Activated CD8-positive, alpha-beta T cell treated with anti-CD3 and anti-CD28 coated beads for 36 hours (primary cell): ENCODE measurements around the gene BRAF. TPM values are rescaled to one million over a fixed set of nuclear protein-coding genes. Genes with fewer than 3 reads are reported as not detected.
A peak's percentile ranks its signal among the peaks of the same experiment; 100 is the strongest.
"Not testable (repeated sequence)": the region's sequence is repeated elsewhere in the genome, so short reads cannot be mapped to it uniquely, and the experiment has no call there.

Experiments
- ATAC-seq: fragments of 200-7000 bp; cut with Tn5 transposase; one replicate; pipeline ENCODE4 v1.10.0; 2021; ENCODE audit warnings: mild to moderate bottlenecking, moderate library complexity
- CTCF ChIA-PET: fragments of 350-600 bp; sonication (Branson Sonifier 250); formaldehyde crosslinking; loops from one replicate; lab custom pipeline; 2021; ENCODE audit warnings: antibody characterized with exemption; lab: Charles Lee
- POLR2A ChIA-PET: fragments of 350-600 bp; sonication (Branson Sonifier 250); formaldehyde crosslinking; loops from one replicate; lab custom pipeline; 2021; ENCODE audit warnings: antibody characterized with exemption; lab: Charles Lee
- DNase-seq: peaks from one replicate; pipeline ENCODE4 v3.0.0-alpha.2; 2020
- H3K27ac Mint-ChIP-seq: one replicate; pipeline ENCODE4 v1.8.0; 2021; ENCODE audit warnings: mild to moderate bottlenecking, mixed read lengths
- H3K27me3 Mint-ChIP-seq: one replicate; pipeline ENCODE4 v1.8.0; 2021; ENCODE audit warnings: mixed read lengths
- H3K36me3 Mint-ChIP-seq: one replicate; pipeline ENCODE4 v1.8.0; 2021; ENCODE audit warnings: low read depth, mixed read lengths
- H3K4me1 Mint-ChIP-seq: one replicate; pipeline ENCODE4 v1.8.0; 2021; ENCODE audit warnings: low read depth, mixed read lengths
- H3K4me3 Mint-ChIP-seq: one replicate; pipeline ENCODE4 v1.8.0; 2021; ENCODE audit warnings: mild to moderate bottlenecking, moderate library complexity, mixed read lengths
- H3K9me3 Mint-ChIP-seq: one replicate; pipeline ENCODE4 v1.8.0; 2021; ENCODE audit warnings: mixed read lengths
- intact Hi-C: fragments of 100-400 bp; cut with micrococcal nuclease; formaldehyde crosslinking; loops from one replicate; pipeline ENCODE4 v1.10.0; 2022
- total RNA-seq, 2 experiments: library from RNA; stranded (reverse); gene quantifications; one replicate each; pipeline ENCODE4 v1.2.3, GENCODE V29; 2021
- TF ChIP-seq, protein P1 (sequence below): fragments of 200-600 bp; IDR thresholded peaks from one replicate; pipeline ENCODE4 v1.8.0; 2022; ENCODE audit warnings: antibody characterized with exemption, mild to moderate bottlenecking

BRAF gene
- total RNA-seq, 2 experiments from 2014 or later: 30.0 to 30.6 TPM

DNA sequence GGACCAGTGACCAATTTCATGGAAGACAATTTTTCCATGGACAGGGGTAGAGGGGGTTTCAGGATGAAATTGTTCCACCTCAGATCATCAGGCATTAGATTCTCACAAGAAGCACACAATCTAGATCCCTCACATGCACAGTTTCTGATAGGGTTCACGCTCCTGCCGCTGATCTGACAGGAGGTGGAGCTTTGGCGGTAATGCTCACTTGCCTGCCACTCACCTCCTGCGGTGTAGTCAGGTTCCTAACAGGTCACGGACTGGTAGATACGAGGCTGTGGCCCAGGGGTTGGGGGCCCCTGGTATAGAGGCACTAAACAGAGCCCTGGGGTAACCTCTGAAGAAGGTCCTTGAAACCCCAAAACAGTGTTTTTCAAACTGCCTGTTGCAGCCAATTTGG, 6.5 kb downstream of the BRAF start:
- Mint-ChIP-seq H3K4me1 (peaks cover 47% of the 10 kb centered on the region), H3K27me3 (no peaks in the 10 kb centered on the region), H3K4me3 (no peak overlapping the region), H3K9me3 (no peaks in the 10 kb centered on the region), H3K36me3 (peaks cover 9% of the 10 kb centered on the region), H3K27ac (no peak overlapping the region)
- ATAC-seq (no peak), DNase-seq (no peak)
- TF ChIP-seq, protein P1, sequence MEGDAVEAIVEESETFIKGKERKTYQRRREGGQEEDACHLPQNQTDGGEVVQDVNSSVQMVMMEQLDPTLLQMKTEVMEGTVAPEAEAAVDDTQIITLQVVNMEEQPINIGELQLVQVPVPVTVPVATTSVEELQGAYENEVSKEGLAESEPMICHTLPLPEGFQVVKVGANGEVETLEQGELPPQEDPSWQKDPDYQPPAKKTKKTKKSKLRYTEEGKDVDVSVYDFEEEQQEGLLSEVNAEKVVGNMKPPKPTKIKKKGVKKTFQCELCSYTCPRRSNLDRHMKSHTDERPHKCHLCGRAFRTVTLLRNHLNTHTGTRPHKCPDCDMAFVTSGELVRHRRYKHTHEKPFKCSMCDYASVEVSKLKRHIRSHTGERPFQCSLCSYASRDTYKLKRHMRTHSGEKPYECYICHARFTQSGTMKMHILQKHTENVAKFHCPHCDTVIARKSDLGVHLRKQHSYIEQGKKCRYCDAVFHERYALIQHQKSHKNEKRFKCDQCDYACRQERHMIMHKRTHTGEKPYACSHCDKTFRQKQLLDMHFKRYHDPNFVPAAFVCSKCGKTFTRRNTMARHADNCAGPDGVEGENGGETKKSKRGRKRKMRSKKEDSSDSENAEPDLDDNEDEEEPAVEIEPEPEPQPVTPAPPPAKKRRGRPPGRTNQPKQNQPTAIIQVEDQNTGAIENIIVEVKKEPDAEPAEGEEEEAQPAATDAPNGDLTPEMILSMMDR: no peak
- ChIA-PET POLR2A (no interaction called here), CTCF (interaction anchor here (1.0 to 1.5 kb wide), 3 partner anchors 11 to 107 kb away, joined by 3 to 4 read pairs (median 4); no protein-coding TSS in a partner anchor)
- intact Hi-C loops: no loop called here

DNA sequence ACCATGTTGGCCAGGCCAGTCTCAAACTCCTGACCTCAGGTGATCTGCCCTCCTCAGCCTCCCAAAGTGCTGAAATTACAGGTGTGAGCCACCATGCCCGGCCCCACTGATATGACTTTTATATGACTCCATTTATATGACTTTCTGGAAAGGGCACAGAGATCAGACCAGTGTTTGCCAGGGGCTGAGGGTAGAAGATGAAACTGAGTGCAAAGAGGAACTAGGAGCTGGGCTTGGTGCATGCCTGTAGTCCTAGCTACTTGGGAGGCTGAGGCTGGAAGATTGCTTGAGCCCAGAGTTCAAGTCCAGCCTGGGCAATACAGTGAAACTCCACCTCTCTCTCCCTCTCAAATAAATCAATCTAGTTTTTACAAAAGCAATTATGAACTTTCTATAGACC, 7.5 kb downstream of the BRAF start:
- no peak for DNase-seq
- Mint-ChIP-seq H3K36me3 (peaks cover 9% of the 10 kb centered on the region), H3K4me1 (peaks cover 56% of the 10 kb centered on the region), H3K9me3 (no peaks in the 10 kb centered on the region), H3K27ac (no peak overlapping the region), H3K4me3 (no peak overlapping the region), H3K27me3 (no peaks in the 10 kb centered on the region)
- no peak for ATAC-seq
- CTCF ChIA-PET: interaction anchor here (1.0 kb wide), 2 partner anchors 10 to 107 kb away, joined by 4 read pairs; no protein-coding TSS in a partner anchor
- intact Hi-C loops: no loop called here
- POLR2A ChIA-PET: no interaction called here
- TF ChIP-seq, protein P1: no peak

DNA sequence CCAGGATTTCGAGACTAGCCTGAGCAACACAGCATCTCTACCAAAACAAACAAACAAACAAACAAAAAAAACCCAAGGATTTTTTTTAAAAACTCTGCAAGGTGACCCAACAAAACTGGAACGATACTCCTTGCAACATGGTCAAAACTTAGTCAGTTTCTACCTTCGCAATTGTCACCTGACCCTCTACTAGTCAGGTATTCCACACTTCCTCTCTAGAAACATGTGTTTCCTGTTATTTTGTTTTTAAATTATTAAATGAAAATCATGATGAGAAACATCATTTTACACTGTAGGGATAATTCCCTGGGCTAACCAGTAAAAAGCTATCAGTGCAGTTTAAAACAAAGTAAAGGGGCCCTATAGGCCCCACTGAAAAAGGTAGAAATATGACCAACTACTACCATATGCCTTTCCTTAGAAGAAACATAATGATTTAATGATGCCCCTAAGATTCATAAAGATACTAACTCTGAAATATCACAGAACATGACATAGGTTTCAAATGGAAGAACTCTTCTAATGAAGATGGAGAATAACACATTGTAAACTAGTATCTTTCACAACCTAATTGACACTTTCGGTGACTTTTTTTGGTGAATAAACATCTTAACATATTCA, 8.7 kb downstream of the BRAF start:
- peaks cover 63% of the 10 kb centered on the region for H3K4me1 Mint-ChIP-seq

DNA sequence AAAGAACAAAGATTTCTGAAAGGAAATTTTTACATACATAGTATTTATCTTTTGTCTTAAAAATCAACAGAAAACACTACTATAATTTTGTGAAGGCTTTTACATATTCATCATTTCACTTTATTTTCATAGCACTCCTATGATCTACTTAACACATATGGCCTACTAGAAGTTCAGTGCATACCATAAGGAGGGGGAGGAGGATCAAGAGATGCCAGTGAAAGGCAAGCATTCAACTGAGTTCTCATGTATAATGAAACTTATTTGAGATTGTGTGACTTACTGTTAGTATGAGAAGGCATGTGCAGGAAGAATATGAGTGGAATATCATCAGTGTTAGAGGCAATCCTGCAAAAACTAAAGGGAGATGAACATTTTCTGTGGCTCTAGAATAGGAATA, 10.6 kb downstream of the BRAF start:
- POLR2A ChIA-PET: interaction anchor here (0.8 kb wide), 1 partner anchor 9 kb away, joined by 3 read pairs; no protein-coding TSS in a partner anchor
- peaks cover 17% of the 10 kb centered on the region for H3K36me3 Mint-ChIP-seq
- TF ChIP-seq, protein P1: no peak
- ATAC-seq (no peak), DNase-seq (no peak)
- H3K27me3 Mint-ChIP-seq: no peaks in the 10 kb centered on the region
- CTCF ChIA-PET: interaction anchor here (1.1 kb wide), 1 partner anchor 13 kb away, joined by 3 read pairs; no protein-coding TSS in a partner anchor
- H3K9me3 Mint-ChIP-seq: no peaks in the 10 kb centered on the region
- intact Hi-C loops: no loop called here
- no peak overlapping the region for H3K4me3 Mint-ChIP-seq
- no peak overlapping the region for H3K27ac Mint-ChIP-seq
- H3K4me1 Mint-ChIP-seq: peaks cover 54% of the 10 kb centered on the region

More for the DNA sequence above, 8.7 kb downstream of the BRAF start:
- TF ChIP-seq, protein P1: no peak
- POLR2A ChIA-PET: no interaction called here
- ATAC-seq (peak; percentile 39), DNase-seq (no peak)
- no peaks in the 10 kb centered on the region for H3K27me3 Mint-ChIP-seq
- H3K27ac Mint-ChIP-seq: no peak overlapping the region
- no peaks in the 10 kb centered on the region for H3K9me3 Mint-ChIP-seq
- CTCF ChIA-PET: no interaction called here
- H3K4me3 Mint-ChIP-seq: no peak overlapping the region
- peaks cover 11% of the 10 kb centered on the region for H3K36me3 Mint-ChIP-seq
- intact Hi-C loops: no loop called here

DNA sequence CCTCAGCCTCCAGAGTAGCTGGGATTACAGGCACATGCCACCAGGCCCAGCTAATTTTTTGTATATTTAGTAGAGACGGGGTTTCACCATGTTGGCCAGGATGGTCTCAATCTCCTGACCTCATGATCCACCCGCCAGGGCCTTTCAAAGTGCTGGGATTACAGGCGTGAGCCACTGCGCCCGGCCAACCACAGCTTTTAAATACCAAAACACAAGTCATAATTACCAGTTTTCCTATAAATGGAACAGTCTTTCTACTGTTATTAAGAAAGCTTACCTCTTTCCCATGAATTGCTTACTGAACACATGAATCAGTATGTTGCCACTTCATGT, 11.2 kb downstream of the BRAF start:
- intact Hi-C loops, ATAC-seq, H3K9me3 Mint-ChIP-seq, H3K27ac Mint-ChIP-seq, H3K4me3 Mint-ChIP-seq, DNase-seq, H3K27me3 Mint-ChIP-seq: not testable (repeated sequence)
- CTCF ChIA-PET: interaction anchor here (1.1 kb wide), 1 partner anchor 14 kb away, joined by 3 read pairs; no protein-coding TSS in a partner anchor
- H3K4me1 Mint-ChIP-seq: peaks cover 56% of the 10 kb centered on the region
- POLR2A ChIA-PET: interaction anchor here (0.8 kb wide), 1 partner anchor 10 kb away, joined by 3 read pairs; no protein-coding TSS in a partner anchor
- peaks cover 17% of the 10 kb centered on the region for H3K36me3 Mint-ChIP-seq
